Adipocyte (in vitro differentiated cells): Measurements from ENCODE around the gene SSB.
A peak's percentile ranks its signal among the peaks of the same experiment; 100 is the strongest.
"Not testable (repeated sequence)": the region's sequence is repeated elsewhere in the genome, so short reads cannot be mapped to it uniquely, and the experiment has no call there.

Source experiments
- DNase-seq: peaks from one replicate; pipeline ENCODE4 v3.0.0-alpha.2; 2015; ENCODE audit warnings: low read depth
- H3K27me3 ChIP-seq: replicated peaks from 2 replicates; pipeline ENCODE4 v1.7.0; 2013; ENCODE audit warnings: mild to moderate bottlenecking, low read length, moderate library complexity; ENCODE audit not compliant: control insufficient read depth, insufficient read depth
- H3K36me3 ChIP-seq: 2 replicates; pipeline ENCODE4 v1.7.0; 2013; ENCODE audit warnings: low read length, mild to moderate bottlenecking, moderate library complexity; ENCODE audit not compliant: control insufficient read depth, insufficient read depth, severe bottlenecking
- H3K4me1 ChIP-seq: 2 replicates; pipeline ENCODE4 v1.7.0; 2013; ENCODE audit warnings: mild to moderate bottlenecking, low read length, moderate library complexity; ENCODE audit not compliant: control insufficient read depth, insufficient read depth
- H3K4me3 ChIP-seq: 2 replicates; pipeline ENCODE4 v1.7.0; 2013; ENCODE audit warnings: mild to moderate bottlenecking, low read length, moderate library complexity
- H3K9ac ChIP-seq: 2 replicates; pipeline ENCODE4 v1.7.0; 2013; ENCODE audit warnings: mild to moderate bottlenecking, low read length, moderate library complexity
- H3K9me3 ChIP-seq: 2 replicates; pipeline ENCODE4 v1.7.0; 2013; ENCODE audit warnings: mild to moderate bottlenecking, low read length, moderate library complexity; ENCODE audit not compliant: control insufficient read depth

SSB gene

DNA sequence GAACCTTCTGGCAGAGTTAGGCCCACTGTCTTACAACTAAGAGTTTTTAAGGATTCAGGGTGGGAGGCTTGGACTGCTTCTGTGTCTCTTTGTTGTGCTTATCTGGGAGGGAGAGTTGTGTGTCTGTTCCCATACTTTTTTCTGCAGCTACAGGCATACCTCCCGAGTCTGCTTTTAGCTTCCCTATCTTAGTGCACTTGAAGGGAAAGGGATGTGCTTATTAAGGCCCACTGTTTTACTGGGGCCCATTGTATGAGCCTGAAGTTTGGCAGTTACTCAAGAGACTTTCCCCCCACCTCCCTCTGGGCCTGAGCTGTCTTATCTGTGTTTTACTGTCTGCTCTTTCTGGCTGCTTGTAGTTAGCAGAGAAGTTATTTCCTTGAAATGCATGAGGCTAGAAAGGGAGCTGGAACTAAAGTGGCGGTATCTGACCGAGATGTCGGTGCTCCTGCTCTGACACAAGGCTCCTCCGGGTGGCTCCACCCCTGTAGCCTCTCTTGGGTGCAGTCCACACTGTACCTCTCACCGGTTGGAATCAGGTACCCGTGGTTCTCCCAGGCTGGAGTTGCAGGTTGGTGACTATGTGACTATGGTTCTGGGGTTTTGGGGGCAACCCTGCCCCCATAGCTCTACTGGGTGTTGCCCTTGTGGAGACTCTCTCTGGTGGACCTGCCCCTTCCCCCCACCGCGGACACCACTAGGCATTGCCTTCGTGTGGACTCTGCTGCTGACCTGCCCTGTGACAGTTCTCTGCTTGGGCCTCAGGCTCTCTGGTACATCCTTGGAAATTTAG, 41.5 kb downstream of the SSB start:
- Histone ChIP-seq H3K27me3 (no peaks in the 10 kb centered on the region), H3K36me3 (peaks cover 8% of the 10 kb centered on the region), H3K4me3 (no peak overlapping the region), H3K4me1 (peaks cover 26% of the 10 kb centered on the region), H3K9ac (no peak overlapping the region), H3K9me3 (no peaks in the 10 kb centered on the region)
- no peak for DNase-seq

- no peak for DNase-seq
- no peaks in the 10 kb centered on the region for H3K27me3 ChIP-seq
These were observed 42.1 kb downstream of the SSB start for GRCh38 chr2:169840747-169841142.

GRCh38 chr2:169841625-169842024, 43.0 kb downstream of the SSB start:
- DNase-seq, H3K9me3 ChIP-seq: not testable (repeated sequence)

More at GRCh38 chr2:169840747-169841142, 42.1 kb downstream of the SSB start:
- no peaks in the 10 kb centered on the region for H3K9me3 ChIP-seq
- H3K36me3 ChIP-seq, result peaks cover 8% of the 10 kb centered on the region
- peaks cover 26% of the 10 kb centered on the region for H3K4me1 ChIP-seq
- no peak overlapping the region for H3K9ac ChIP-seq
- no peak overlapping the region for H3K4me3 ChIP-seq

GRCh38 chr2:169845016-169845415, 46.3 kb downstream of the SSB start:
- Histone ChIP-seq H3K4me3 (no peak overlapping the region), H3K9ac (no peak overlapping the region), H3K36me3 (peaks cover 8% of the 10 kb centered on the region), H3K27me3 (no peaks in the 10 kb centered on the region), H3K9me3 (no peaks in the 10 kb centered on the region), H3K4me1 (peaks cover 7% of the 10 kb centered on the region)
- DNase-seq, result no peak

More at GRCh38 chr2:169841625-169842024, 43.0 kb downstream of the SSB start:
- H3K9ac ChIP-seq, H3K27me3 ChIP-seq, H3K4me3 ChIP-seq, H3K36me3 ChIP-seq: not testable (repeated sequence)
- peaks cover 26% of the 10 kb centered on the region for H3K4me1 ChIP-seq

DNA sequence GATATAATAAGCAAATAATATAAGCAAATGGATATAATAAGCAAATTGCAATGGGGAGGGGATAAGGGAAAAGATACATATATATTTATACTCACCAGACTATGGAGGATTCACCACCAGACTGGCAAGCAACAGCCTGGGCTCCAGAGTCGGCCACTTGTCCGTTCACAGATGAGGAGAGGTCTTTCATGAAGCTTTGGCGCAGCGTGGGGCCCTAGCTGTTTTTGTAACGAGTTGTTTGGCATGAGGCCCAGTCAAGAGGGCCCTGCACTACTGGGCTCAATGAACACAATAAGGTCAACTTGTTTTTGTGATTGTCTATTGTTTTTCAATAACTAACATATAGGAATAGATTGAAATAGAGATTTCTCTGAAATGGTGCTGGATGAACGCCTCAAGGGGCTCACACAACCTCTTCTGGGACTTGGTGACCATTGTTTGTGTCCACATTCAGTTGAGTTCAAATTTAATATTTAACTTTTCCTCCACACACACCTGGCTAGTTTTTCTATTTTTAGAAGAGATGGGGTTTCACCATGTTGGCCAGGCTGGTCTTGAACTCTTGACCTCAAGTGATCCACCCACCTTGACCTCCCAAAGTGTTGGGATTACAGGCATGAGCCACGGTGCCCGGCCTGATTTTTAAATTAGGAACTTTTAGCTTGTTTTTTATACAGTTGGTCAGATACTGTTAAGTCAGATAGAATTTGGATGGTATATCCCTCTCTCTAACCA, 50.5 kb downstream of the SSB start:
- H3K27me3 ChIP-seq, result not testable (repeated sequence)

GRCh38 chr2:169849710-169850109, 51.0 kb downstream of the SSB start:
- no peak for DNase-seq
- Histone ChIP-seq H3K4me3 (no peak overlapping the region), H3K27me3 (no peaks in the 10 kb centered on the region), H3K36me3 (no peaks in the 10 kb centered on the region), H3K4me1 (peaks cover 5% of the 10 kb centered on the region), H3K9me3 (no peaks in the 10 kb centered on the region), H3K9ac (no peak overlapping the region)

More for the DNA sequence above, 50.5 kb downstream of the SSB start:
- H3K4me3 ChIP-seq, H3K36me3 ChIP-seq, DNase-seq, H3K4me1 ChIP-seq, H3K9ac ChIP-seq, H3K9me3 ChIP-seq: not testable (repeated sequence)

DNA sequence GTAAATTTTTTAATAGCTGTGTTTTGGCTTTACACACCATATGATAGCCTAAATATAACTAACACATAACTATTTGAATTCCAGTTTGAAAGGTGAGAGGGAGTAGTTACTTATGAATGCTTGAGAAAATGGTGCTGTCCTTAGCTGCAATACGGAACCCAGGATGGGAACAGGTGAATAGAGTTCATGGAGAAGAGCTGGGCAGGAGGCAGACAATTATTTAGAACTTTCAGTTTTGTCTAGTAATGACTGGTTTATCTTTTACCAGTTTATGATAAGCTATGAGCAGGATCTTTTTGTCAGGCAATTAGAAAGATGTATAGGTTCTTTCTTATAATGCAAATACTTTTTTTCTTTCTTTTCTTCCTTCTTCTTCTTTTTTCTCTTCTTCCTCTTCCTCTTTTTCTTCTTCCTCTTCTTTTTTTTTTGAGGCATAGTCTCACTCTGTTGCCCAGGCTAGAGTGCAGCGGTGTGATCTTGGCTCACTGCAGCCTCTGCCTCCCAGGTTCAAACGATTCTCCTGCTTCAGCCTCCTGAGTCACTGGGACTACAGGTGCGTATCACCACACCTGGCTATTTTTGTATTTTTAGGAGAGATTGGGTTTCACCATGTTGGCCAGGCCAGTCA, 54.5 kb downstream of the SSB start:
- Histone ChIP-seq H3K4me3 (no peak overlapping the region), H3K27me3 (no peaks in the 10 kb centered on the region), H3K36me3 (no peaks in the 10 kb centered on the region), H3K9me3 (no peaks in the 10 kb centered on the region), H3K4me1 (peaks cover 5% of the 10 kb centered on the region), H3K9ac (no peak overlapping the region)
- no peak for DNase-seq

- not testable (repeated sequence) for H3K27me3 ChIP-seq, H3K4me1 ChIP-seq, H3K4me3 ChIP-seq, DNase-seq, H3K9ac ChIP-seq, H3K36me3 ChIP-seq, H3K9me3 ChIP-seq
These were observed 56.9 kb downstream of the SSB start for GRCh38 chr2:169855281-169856258.

DNA sequence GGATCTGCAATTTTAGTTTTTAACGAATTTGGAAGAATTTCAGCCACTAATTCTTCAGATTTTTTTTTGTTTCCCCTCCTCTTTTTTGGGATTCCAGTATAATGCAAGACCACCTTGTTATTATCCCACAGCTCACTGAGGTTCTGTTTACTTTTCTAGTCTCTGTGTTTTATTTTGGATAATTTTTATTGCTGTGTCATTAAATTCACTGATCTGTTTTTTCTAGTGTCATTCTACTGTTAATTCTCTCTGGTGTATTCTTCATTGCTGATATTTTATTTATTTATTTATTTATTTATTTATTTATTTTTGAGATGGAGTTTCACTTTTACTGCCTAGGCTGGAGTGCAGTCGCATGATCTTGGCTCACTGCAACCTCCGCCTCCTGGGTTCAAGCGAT, 60.8 kb downstream of the SSB start:
- Histone ChIP-seq H3K4me3 (no peak overlapping the region), H3K36me3 (no peaks in the 10 kb centered on the region), H3K9me3 (no peaks in the 10 kb centered on the region), H3K4me1 (peaks cover 14% of the 10 kb centered on the region), H3K27me3 (no peaks in the 10 kb centered on the region), H3K9ac (no peak overlapping the region)
- DNase-seq, result no peak

DNA sequence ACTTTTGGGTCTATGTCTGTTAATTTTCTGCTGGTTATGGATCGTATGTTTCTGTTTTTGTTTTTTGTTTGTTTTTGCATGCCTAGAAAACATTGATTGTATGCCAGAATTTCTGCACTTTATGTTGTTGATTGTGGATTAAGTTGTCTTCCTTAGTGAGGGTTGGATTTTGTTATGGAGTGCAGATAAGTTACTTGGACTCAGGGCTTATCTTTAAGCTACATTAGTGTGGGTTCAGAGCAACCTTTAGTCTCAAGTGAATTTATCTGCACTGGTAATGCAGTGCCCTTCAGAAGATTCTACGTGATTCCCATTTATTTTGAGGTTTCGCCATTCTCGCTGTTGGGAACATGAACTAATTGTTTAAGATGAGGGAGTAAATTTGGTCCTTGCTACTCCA, 61.5 kb downstream of the SSB start:
- Histone ChIP-seq H3K4me3 (no peak overlapping the region), H3K36me3 (no peaks in the 10 kb centered on the region), H3K4me1 (peaks cover 14% of the 10 kb centered on the region), H3K27me3 (no peaks in the 10 kb centered on the region), H3K9ac (no peak overlapping the region), H3K9me3 (no peaks in the 10 kb centered on the region)
- DNase-seq, result peak; percentile 44
